A673 (cell line): ENCODE measurements around the gene DSCAML1.

Source experiments
- CTCF ChIP-seq: fragments of 300-800, 200-600 bp; sonication (generic); conservative IDR thresholded peaks from 2 replicates; pipeline ENCODE4 v1.5.1; 2017; ENCODE audit warnings: low read depth, mild to moderate bottlenecking, antibody characterized with exemption, low read length, moderate library complexity, mixed read lengths
- EZH2 ChIP-seq: fragments of 200-600 bp; sonication (generic); IDR thresholded peaks from 2 replicates; pipeline ENCODE4 v1.6.1; 2017; ENCODE audit warnings: borderline replicate concordance, low read depth, mild to moderate bottlenecking, mixed read lengths, antibody characterized with exemption, low read length; ENCODE audit not compliant: poor library complexity, severe bottlenecking

GRCh38 chr11:117387992-117388755, 408.8 kb downstream of the DSCAML1 start:
- no peak for TF ChIP-seq EZH2
- TF ChIP-seq CTCF = no peak
